H1 (cell line): ENCODE data around the gene ACBD6. TPM values are rescaled to one million over a fixed set of nuclear protein-coding genes. Genes with fewer than 3 reads are reported as not detected.

Source experiments
- EZH2 ChIP-seq: fragments of 200-600 bp; sonication (generic); IDR thresholded peaks from 2 replicates; pipeline ENCODE4 v1.7.1; 2012; ENCODE audit warnings: low read depth, mild to moderate bottlenecking, moderate library complexity, low read length, inconsistent platforms; ENCODE audit not compliant: severe bottlenecking
- FOSL1 ChIP-seq: IDR thresholded peaks from 2 replicates; pipeline ENCODE4 v1.6.1; 2011; ENCODE audit warnings: mild to moderate bottlenecking, low read depth, low read length, moderate library complexity; ENCODE audit not compliant: insufficient read depth
- GTF2F1 ChIP-seq: IDR thresholded peaks from 2 replicates; pipeline ENCODE4 v1.6.1; 2012; ENCODE audit warnings: low read depth, low read length, improper control_type of control experiment, borderline replicate concordance
- KDM4A ChIP-seq: IDR thresholded peaks from one replicate; pipeline ENCODE4 v1.7.1; 2012; ENCODE audit warnings: low read depth, mild to moderate bottlenecking, moderate library complexity, low read length, inconsistent platforms; ENCODE audit not compliant: severe bottlenecking
- NRF1 ChIP-seq: IDR thresholded peaks from 2 replicates; pipeline ENCODE4 v1.6.1; 2011; ENCODE audit warnings: mild to moderate bottlenecking, low read depth, low read length, improper control_type of control experiment
- POLR2AphosphoS5 ChIP-seq: IDR thresholded peaks from 2 replicates; pipeline ENCODE4 v1.6.1; 2011; ENCODE audit warnings: low read depth, low read length
- RBBP5 ChIP-seq: IDR thresholded peaks from 2 replicates; pipeline ENCODE4 v1.7.1; 2012; ENCODE audit warnings: low read depth, mild to moderate bottlenecking, inconsistent platforms, low read length, moderate library complexity, borderline replicate concordance
- SP1 ChIP-seq: IDR thresholded peaks from 2 replicates; pipeline ENCODE4 v1.6.1; 2011; ENCODE audit warnings: low read depth, low read length
- SP2 ChIP-seq: IDR thresholded peaks from 2 replicates; pipeline ENCODE4 v1.6.1; 2012; ENCODE audit warnings: mild to moderate bottlenecking, low read length, inconsistent platforms
- TEAD4 ChIP-seq: IDR thresholded peaks from 2 replicates; pipeline ENCODE4 v1.6.1; 2012; ENCODE audit warnings: low read depth, low read length, inconsistent platforms, mixed read lengths
- polyA plus RNA-seq, 7 experiments: library from polyadenylated mRNA; depleted of rRNA in 3 of 7; stranded (reverse) in 5 of 7; unstranded in 2 of 7; fragments of >200 nt in 5 of 7; fragments of 200-250 nt in 2 of 7; gene quantifications; 1 replicate in 5 of 7; 2 replicates in 1 of 7; 4 replicates in 1 of 7; pipeline versions ENCODE4 v1.2.1 to v1.2.3, GENCODE V29; 2011 to 2013; ENCODE audit warnings: missing spikeins in 2 of 7, mixed read lengths in 2 of 7
- total RNA-seq: library from RNA; stranded (reverse); fragmentation: NEBNext Ultra II Directional; extraction: Animal tissue kit (Norgen Biotek cat#: 25700); gene quantifications from 2 replicates; pipeline ENCODE4 v1.2.1, GENCODE V29; 2021
- TF ChIP-seq, protein P1 (sequence below): fragments of 300-600 bp; sonication (generic); IDR thresholded peaks from 2 replicates; pipeline ENCODE4 v1.7.1; 2012; ENCODE audit warnings: low read length, moderate library complexity, mild to moderate bottlenecking, inconsistent platforms; ENCODE audit not compliant: insufficient replicate concordance

Gene ACBD6
- total and polyA plus RNA-seq, 2 of the 8 experiments (the other 6 are each of a cell fraction or from before 2014, with no cell fraction given): 52.0 to 67.7 TPM

DNA sequence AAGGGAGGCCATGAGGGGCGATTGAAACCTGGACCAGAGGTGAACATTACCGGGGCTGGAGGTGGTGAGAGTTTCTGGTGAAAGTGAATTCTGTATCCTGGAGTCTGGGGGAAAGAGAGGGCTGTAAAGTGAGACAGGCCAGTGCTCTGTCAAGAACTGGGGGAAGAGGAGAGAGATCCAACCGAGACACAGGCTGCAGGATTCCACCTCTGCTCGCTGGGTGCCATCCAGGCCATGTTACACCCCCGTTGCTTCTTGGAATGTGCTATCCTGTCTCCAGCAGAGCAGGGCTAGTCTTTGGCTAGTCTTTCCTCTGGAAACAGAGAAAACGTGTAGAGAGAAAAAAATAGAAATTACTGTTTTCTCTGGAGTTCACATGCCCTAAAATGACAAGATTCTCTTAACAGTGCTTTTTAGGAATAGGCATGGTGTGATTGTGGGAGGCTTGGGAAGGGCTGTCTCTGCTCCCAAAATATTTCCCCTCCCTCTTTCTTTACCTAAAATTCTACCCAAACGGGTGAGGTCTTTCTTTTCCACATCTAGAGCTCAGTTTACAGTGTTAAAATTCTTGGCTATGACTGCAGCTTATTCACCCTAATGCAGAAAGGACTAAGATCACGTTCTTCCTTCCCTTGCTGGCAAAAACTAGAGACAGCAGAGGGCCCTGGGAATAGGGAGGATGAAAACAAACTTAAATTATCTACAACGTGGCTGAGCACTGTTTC, 39.9 kb upstream of the ACBD6 start (continued):
- TF ChIP-seq, protein P1, sequence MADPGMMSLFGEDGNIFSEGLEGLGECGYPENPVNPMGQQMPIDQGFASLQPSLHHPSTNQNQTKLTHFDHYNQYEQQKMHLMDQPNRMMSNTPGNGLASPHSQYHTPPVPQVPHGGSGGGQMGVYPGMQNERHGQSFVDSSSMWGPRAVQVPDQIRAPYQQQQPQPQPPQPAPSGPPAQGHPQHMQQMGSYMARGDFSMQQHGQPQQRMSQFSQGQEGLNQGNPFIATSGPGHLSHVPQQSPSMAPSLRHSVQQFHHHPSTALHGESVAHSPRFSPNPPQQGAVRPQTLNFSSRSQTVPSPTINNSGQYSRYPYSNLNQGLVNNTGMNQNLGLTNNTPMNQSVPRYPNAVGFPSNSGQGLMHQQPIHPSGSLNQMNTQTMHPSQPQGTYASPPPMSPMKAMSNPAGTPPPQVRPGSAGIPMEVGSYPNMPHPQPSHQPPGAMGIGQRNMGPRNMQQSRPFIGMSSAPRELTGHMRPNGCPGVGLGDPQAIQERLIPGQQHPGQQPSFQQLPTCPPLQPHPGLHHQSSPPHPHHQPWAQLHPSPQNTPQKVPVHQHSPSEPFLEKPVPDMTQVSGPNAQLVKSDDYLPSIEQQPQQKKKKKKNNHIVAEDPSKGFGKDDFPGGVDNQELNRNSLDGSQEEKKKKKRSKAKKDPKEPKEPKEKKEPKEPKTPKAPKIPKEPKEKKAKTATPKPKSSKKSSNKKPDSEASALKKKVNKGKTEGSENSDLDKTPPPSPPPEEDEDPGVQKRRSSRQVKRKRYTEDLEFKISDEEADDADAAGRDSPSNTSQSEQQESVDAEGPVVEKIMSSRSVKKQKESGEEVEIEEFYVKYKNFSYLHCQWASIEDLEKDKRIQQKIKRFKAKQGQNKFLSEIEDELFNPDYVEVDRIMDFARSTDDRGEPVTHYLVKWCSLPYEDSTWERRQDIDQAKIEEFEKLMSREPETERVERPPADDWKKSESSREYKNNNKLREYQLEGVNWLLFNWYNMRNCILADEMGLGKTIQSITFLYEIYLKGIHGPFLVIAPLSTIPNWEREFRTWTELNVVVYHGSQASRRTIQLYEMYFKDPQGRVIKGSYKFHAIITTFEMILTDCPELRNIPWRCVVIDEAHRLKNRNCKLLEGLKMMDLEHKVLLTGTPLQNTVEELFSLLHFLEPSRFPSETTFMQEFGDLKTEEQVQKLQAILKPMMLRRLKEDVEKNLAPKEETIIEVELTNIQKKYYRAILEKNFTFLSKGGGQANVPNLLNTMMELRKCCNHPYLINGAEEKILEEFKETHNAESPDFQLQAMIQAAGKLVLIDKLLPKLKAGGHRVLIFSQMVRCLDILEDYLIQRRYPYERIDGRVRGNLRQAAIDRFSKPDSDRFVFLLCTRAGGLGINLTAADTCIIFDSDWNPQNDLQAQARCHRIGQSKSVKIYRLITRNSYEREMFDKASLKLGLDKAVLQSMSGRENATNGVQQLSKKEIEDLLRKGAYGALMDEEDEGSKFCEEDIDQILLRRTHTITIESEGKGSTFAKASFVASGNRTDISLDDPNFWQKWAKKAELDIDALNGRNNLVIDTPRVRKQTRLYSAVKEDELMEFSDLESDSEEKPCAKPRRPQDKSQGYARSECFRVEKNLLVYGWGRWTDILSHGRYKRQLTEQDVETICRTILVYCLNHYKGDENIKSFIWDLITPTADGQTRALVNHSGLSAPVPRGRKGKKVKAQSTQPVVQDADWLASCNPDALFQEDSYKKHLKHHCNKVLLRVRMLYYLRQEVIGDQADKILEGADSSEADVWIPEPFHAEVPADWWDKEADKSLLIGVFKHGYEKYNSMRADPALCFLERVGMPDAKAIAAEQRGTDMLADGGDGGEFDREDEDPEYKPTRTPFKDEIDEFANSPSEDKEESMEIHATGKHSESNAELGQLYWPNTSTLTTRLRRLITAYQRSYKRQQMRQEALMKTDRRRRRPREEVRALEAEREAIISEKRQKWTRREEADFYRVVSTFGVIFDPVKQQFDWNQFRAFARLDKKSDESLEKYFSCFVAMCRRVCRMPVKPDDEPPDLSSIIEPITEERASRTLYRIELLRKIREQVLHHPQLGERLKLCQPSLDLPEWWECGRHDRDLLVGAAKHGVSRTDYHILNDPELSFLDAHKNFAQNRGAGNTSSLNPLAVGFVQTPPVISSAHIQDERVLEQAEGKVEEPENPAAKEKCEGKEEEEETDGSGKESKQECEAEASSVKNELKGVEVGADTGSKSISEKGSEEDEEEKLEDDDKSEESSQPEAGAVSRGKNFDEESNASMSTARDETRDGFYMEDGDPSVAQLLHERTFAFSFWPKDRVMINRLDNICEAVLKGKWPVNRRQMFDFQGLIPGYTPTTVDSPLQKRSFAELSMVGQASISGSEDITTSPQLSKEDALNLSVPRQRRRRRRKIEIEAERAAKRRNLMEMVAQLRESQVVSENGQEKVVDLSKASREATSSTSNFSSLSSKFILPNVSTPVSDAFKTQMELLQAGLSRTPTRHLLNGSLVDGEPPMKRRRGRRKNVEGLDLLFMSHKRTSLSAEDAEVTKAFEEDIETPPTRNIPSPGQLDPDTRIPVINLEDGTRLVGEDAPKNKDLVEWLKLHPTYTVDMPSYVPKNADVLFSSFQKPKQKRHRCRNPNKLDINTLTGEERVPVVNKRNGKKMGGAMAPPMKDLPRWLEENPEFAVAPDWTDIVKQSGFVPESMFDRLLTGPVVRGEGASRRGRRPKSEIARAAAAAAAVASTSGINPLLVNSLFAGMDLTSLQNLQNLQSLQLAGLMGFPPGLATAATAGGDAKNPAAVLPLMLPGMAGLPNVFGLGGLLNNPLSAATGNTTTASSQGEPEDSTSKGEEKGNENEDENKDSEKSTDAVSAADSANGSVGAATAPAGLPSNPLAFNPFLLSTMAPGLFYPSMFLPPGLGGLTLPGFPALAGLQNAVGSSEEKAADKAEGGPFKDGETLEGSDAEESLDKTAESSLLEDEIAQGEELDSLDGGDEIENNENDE: no peak
- TF ChIP-seq RBBP5: no peak
- peak; percentile 74 for TF ChIP-seq TEAD4
- TF ChIP-seq SP2: no peak
- TF ChIP-seq SP1: 0 out of 2 replicates have a peak, but pooled peaks have one; percentile 14
- TF ChIP-seq GTF2F1: no peak
- TF ChIP-seq EZH2: no peak
- no peak for TF ChIP-seq FOSL1
- no peak for TF ChIP-seq POLR2AphosphoS5
- no peak for TF ChIP-seq KDM4A
- TF ChIP-seq NRF1: no peak
